HG03558 (cell line): ENCODE data around the gene TNIK.
"Not testable (repeated sequence)": the region's sequence is repeated elsewhere in the genome, so short reads cannot be mapped to it uniquely, and the experiment has no call there.

Experiments
- ATAC-seq: cut with Tn5 transposase; IDR thresholded peaks from one replicate; pipeline ENCODE4 v1.9.1; 2021; ENCODE audit warnings: moderate number of reproducible peaks; ENCODE audit not compliant: unreplicated experiment; ENCODE audit errors: extremely low read depth

The TNIK gene

GRCh38 chr3:171424063-171424462 lies 36.1 kb downstream of the TNIK start:
- not testable (repeated sequence) for ATAC-seq

DNA sequence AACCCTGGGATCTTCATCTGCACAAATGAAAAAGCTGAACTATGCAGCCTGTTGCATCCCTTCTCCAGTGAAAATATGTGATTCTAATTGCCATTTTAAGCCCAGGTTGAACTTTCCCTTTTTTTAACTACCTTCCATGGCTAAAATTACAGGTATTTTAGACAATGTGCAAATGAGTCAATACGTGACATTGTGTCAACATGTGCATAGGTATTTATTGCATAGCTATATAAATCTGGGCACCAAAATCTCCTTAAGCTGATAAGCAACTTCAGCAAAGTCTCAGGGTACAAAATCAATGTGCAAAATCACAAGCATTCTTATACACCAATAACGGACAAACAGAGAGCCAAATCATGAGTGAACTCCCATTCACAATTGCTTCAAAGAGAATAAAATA lies 37.4 kb downstream of the TNIK start:
- not testable (repeated sequence) for ATAC-seq

DNA sequence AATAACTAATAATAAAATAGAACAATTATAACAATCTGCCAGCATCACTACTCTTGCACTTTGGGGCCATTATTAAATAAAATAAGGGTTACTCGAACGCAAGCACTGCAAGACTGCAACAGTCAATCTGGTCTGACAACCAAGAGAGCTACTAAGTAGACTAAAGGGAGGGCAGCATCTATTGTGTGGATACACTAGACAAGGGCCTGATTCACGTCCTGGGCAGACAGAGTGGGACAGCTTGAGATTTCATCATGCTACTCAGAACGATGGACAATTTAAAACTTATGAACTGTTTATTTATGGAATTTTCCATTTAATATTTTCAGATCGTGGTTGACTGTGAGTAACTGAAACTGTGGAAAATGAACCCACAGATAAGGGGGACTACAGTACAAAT lies 39.5 kb downstream of the TNIK start:
- no peak for ATAC-seq

DNA sequence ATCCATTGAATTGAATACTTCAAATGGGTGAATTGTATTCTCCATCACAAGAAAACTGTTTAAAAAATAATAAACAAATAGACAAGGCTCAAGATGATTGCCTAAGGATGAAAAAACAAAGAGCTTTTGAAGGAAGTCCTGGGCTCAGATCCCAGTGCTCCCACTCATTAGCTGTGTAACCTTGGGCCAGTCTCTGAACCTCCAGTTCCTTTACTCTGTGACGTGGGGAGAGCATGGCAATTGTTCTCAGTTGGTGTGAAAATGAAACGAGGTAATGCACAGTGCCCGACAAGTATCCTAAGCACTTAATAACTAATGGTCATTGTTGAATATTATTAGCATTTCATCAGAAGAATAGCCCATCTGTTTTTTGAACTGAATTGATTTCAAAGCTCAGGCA lies 40.7 kb downstream of the TNIK start:
- no peak for ATAC-seq

DNA sequence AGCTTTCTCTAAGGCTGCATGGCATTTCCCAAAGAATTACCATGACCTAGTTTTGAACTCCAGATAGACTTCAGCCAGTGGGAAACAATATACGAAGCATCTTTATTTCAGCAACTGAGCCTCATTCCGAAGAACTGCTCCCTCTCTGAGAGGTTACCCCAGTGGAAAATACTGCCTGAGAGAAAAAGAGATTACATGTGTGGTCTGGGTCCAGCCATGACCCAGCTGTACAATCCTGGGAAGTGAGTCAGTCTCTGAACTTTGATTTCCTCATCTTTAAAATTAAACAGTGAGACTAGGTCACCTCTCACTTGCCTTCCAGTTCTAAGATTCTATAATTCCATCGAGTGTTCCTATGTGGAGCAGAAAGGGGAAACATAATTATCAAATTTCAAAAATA lies 42.4 kb downstream of the TNIK start:
- no peak for ATAC-seq

DNA sequence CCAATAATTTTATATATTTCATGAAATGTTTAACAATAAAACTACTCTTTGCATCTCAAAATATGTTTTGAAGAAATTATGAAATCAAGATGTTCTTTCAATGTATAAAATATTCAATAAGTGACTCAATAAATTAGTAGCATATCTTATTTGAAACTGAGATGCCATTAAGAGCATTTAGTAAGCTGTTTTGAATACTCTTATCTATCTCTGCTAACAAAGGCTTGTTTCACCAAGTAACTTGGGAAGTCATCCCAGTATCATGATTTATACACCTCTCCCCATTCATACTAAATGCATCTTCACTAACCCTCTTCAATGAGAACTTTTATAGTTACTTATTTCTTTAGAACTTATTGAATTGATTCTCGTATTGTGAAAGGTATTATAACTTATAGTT lies 43.1 kb downstream of the TNIK start:
- ATAC-seq: no peak

DNA sequence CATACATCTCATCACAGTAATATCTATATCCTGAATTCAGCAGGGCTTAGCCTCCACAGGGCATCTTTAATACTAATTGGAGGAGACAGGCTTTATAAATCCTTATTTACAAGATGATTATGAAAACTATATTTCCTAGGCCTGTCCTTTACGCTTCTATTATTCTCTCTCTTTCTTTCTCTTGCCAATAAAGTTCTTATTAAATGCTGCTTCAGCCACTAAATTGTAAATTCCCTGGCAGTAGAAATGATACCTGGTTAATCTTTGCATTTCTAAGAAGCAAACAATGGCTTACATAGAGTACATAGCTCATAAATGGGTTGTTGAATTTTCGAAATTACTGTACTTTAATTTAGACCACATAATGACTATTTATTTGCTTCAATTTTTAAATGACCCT lies 43.5 kb downstream of the TNIK start:
- no peak for ATAC-seq

DNA sequence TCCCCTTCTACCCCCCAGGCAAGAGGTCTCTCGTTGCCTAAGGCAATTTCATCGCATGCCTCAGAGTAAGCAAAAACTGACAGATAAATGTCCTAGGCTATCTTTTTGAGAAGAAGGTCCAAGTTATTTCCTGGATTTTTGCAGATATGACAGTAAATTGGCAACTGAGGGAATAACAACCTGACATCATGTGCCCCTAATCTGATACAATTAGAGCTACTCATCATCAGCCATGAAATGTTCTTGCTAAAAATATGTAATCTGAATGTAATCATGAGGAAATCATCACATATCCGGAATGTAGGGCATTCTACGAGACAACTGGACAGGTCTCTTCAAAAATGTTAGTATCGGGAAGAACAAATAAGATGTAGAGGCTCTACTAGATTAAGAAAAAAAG lies 44.1 kb downstream of the TNIK start:
- no peak for ATAC-seq

- no peak for ATAC-seq
Measured at GRCh38 chr3:171415070-171415469, 45.1 kb downstream of the TNIK start.

DNA sequence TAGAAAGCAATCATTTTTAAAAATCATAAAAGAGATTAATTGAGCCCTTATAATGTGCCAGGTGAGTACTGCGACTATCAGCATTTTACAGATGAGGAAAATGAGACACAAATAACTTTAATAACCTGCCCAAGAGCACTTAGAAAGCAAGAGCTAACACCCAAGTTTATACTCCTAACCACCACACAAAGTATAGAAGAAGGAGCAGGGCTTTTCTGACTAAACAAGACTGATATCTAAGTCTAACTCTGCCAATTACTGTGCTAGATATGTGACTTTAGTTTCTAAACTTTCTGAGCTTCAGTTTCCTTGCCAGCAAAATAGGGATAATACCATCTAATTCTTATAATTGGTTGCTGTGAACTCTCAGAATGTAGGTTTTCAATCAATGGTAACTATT lies 47.7 kb downstream of the TNIK start:
- ATAC-seq: no peak

DNA sequence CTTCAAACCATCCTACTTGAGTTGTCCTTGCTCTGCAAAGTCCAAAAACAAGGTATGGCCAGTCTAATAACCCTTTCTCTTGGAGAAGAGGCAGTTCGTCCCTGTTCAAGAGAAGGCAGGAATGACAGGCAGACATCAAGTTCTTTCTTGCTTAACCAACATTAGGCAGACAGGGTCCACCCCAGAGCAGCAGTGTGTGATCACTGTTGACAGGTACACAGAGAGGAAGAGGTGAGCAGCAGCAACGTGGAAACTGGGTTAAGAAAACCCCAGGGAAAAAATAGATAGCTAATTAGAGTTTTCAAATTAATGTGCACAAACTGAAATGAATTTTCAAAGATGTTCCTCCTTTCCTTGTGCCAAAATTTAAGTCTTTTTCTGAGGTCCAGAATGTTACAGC lies 48.2 kb downstream of the TNIK start:
- ATAC-seq: no peak

GRCh38 chr3:171410186-171410585 lies 50.0 kb downstream of the TNIK start:
- no peak for ATAC-seq

GRCh38 chr3:171407759-171408158 lies 52.4 kb downstream of the TNIK start:
- ATAC-seq: no peak

GRCh38 chr3:171404376-171404967 lies 55.7 kb downstream of the TNIK start:
- ATAC-seq: no peak

GRCh38 chr3:171402281-171402680 lies 57.9 kb downstream of the TNIK start:
- no peak for ATAC-seq

DNA sequence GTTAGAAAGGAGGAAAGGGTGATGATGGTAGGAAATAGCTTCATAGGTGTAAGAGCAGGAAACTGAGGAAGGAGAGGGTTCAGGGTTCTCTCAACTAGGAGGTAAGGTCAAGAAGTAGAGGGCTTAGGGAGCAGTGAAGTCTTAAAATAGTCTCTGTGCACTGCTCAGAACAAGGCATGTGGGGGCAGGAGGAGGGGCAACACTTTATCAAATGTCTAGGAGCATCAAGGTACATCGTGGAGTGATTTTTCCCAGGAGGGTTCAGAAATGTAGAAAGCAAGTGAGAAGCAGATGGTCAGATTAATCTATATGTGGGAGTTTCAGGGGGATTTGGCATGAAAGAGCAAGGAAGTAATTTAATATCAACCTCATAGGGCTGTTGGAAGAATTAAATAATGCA lies 58.8 kb downstream of the TNIK start:
- ATAC-seq: no peak

DNA sequence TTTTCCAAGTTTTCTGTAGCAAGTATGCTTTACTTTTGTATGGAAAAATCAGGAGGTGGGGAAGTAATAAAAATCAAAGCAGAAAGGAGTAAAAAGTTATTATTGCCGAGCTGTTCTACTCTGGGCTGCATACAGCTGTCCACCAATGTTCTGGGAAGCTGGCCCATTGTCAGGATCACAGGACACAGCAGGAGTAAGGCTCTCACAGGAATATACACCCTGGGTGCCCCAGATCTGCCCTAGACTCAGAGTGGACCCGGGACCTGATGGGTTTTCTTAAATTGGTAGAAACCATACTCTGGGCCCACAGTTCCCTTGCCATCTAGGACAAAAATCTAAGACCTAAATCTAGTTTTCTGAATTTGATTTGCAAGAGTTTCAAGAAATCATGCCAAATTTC lies 60.4 kb downstream of the TNIK start:
- no peak for ATAC-seq

DNA sequence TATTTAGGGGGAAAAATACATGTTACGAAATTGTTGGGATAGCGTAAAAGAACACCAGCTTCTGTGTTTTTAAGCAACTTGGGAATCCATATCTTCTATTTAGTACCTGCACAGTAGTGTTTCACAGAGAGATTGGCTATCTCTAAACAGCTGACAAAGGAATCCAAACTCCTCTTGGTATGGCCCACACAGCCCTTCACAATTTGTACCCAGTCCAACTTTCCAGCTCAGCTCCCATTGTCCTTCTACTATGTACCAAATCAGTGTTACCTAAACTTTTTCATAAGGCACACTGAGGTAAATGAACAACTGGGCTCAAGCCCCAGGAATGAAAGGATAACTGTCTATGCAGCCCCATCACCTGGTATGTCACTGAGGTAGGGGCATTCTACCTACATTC lies 61.9 kb downstream of the TNIK start:
- ATAC-seq: no peak

DNA sequence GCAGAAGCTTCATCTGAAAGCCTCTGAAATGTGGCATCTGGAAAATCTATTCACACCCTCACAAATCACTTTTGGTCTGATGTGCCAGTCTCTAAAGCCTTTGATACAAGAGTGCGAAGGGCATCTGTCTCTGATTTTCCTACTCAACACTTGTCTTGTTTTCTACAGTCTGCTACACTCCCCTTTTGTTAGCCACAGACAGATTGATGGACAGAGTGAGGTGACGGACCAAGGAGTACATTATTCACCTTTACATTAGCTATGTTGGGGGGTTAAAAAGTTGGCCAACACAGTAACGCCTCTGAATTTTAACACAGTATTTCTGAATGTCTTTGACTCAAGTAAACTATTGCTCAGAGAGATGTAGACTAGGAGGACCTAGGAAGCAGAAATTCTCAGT lies 63.1 kb downstream of the TNIK start:
- no peak for ATAC-seq

GRCh38 chr3:171396048-171396447 lies 64.2 kb downstream of the TNIK start:
- no peak for ATAC-seq

GRCh38 chr3:171393032-171393744 lies 67.0 kb downstream of the TNIK start:
- ATAC-seq: no peak

GRCh38 chr3:171391432-171391831 lies 68.8 kb downstream of the TNIK start:
- no peak for ATAC-seq
